Neural cell (in vitro differentiated cells): Measurements from ENCODE around the gene CPT2. TPM values are rescaled to one million over a fixed set of nuclear protein-coding genes. Genes with fewer than 3 reads are reported as not detected.

Experiments used
- H2AFZ ChIP-seq: fragments of 200-600, 300-800 bp; sonication (generic), shearing (Covaris generic); 2 replicates; pipeline ENCODE4 v1.6.0; 2014; ENCODE audit warnings: low read depth, mild to moderate bottlenecking, antibody characterized with exemption, low read length, moderate library complexity
- H3F3A ChIP-seq: fragments of 200-600 bp; shearing (Covaris generic); 2 replicates; pipeline ENCODE4 v1.6.1; 2016; ENCODE audit warnings: mild to moderate bottlenecking, moderate library complexity, mixed read lengths, antibody characterized with exemption, low read length; ENCODE audit not compliant: insufficient read depth, poor library complexity, severe bottlenecking
- H3K27ac ChIP-seq: fragments of 200-600, 300-800 bp; sonication (generic), shearing (Covaris generic); 2 replicates; pipeline ENCODE4 v1.5.1; 2014; ENCODE audit warnings: mild to moderate bottlenecking, low read length, moderate library complexity
- H3K27me3 ChIP-seq: fragments of 300-800, 200-600 bp; sonication (generic), shearing (Covaris generic); 2 replicates; pipeline ENCODE4 v1.6.0; 2014; ENCODE audit warnings: mild to moderate bottlenecking, low read depth, low read length, moderate library complexity; ENCODE audit not compliant: insufficient read depth
- H3K36me3 ChIP-seq: fragments of 300-800, 200-600 bp; sonication (generic), shearing (Covaris generic); 2 replicates; pipeline ENCODE4 v1.5.1; 2014; ENCODE audit warnings: mild to moderate bottlenecking, antibody characterized with exemption, low read length, moderate library complexity; ENCODE audit not compliant: insufficient read depth
- H3K4me2 ChIP-seq: fragments of 300-800, 200-600 bp; sonication (generic), shearing (Covaris generic); 2 replicates; pipeline ENCODE4 v1.6.0; 2014; ENCODE audit warnings: mild to moderate bottlenecking, low read length
- H3K4me3 ChIP-seq: fragments of 300-800, 200-600 bp; sonication (generic), shearing (Covaris generic); 2 replicates; pipeline ENCODE4 v1.5.1; 2014; ENCODE audit warnings: mild to moderate bottlenecking, low read length, moderate library complexity
- H3K79me2 ChIP-seq: fragments of 200-600 bp; shearing (Covaris generic); replicated peaks from 2 replicates; pipeline ENCODE4 v1.6.0; 2014; ENCODE audit warnings: mild to moderate bottlenecking, low read length, moderate library complexity; ENCODE audit not compliant: insufficient read depth
- H3K9ac ChIP-seq: fragments of 300-800, 200-600 bp; sonication (generic), shearing (Covaris generic); 2 replicates; pipeline ENCODE4 v1.6.1; 2016; ENCODE audit warnings: mild to moderate bottlenecking, low read length, mixed read lengths
- H3K9me2 ChIP-seq: fragments of 200-600 bp; shearing (Covaris generic); 2 replicates; pipeline ENCODE4 v1.6.1; 2016; ENCODE audit warnings: mild to moderate bottlenecking, low read length, mixed read lengths; ENCODE audit not compliant: insufficient read depth
- H3K9me3 ChIP-seq: fragments of 200-600, 300-800 bp; sonication (generic), shearing (Covaris generic); 2 replicates; pipeline ENCODE4 v1.6.1; 2016; ENCODE audit warnings: mild to moderate bottlenecking, mixed run types, low read length, moderate library complexity, mixed read lengths
- H4K20me1 ChIP-seq: fragments of 200-600 bp; shearing (Covaris generic); 2 replicates; pipeline ENCODE4 v1.6.1; 2016; ENCODE audit warnings: mild to moderate bottlenecking, mixed run types; ENCODE audit not compliant: insufficient read depth
- EP300 ChIP-seq: fragments of 450-650 bp; conservative IDR thresholded peaks from 2 replicates; pipeline ENCODE4 v1.6.1; 2014; ENCODE audit warnings: antibody characterized with exemption, mild to moderate bottlenecking, moderate library complexity; ENCODE audit not compliant: poor library complexity, severe bottlenecking
- EZH2 ChIP-seq: fragments of 200-600, 300-800 bp; shearing (Covaris generic), sonication (generic); IDR thresholded peaks from 2 replicates; pipeline ENCODE4 v1.6.1; 2014; ENCODE audit warnings: antibody characterized with exemption, low read length, borderline replicate concordance, mild to moderate bottlenecking; ENCODE audit not compliant: insufficient read depth, poor library complexity, severe bottlenecking
- MXI1 ChIP-seq: fragments of 450-650 bp; conservative IDR thresholded peaks from 2 replicates; pipeline ENCODE4 v1.6.1; 2014; ENCODE audit warnings: antibody characterized with exemption, mild to moderate bottlenecking; ENCODE audit not compliant: poor library complexity, severe bottlenecking
- POLR2AphosphoS5 ChIP-seq: IDR thresholded peaks from 2 replicates; pipeline ENCODE4 v1.6.1; 2012
- RAD21 ChIP-seq: fragments of 450-650 bp; conservative IDR thresholded peaks from 2 replicates; pipeline ENCODE4 v1.6.1; 2014; ENCODE audit warnings: antibody characterized with exemption, mild to moderate bottlenecking, moderate library complexity
- SMC3 ChIP-seq: fragments of 450-650 bp; conservative IDR thresholded peaks from 2 replicates; pipeline ENCODE4 v1.6.1; 2014; ENCODE audit warnings: antibody characterized with exemption, mild to moderate bottlenecking, moderate library complexity; ENCODE audit not compliant: poor library complexity
- TAF1 ChIP-seq: IDR thresholded peaks from 2 replicates; pipeline ENCODE4 v1.6.1; 2012; ENCODE audit warnings: low read depth
- polyA plus RNA-seq: library from polyadenylated mRNA; depleted of rRNA; stranded (reverse); fragments of >200 nt; gene quantifications from 2 replicates; pipeline ENCODE4 v1.2.3, GENCODE V29; 2014
- TF ChIP-seq, protein P1 (sequence below): IDR thresholded peaks from 2 replicates; pipeline ENCODE4 v1.6.1; 2012; ENCODE audit warnings: borderline replicate concordance
- TF ChIP-seq, protein P2 (sequence below): fragments of 450-650 bp; IDR thresholded peaks from 2 replicates; pipeline ENCODE4 v1.5.1; 2014; ENCODE audit warnings: antibody characterized with exemption, mild to moderate bottlenecking, moderate library complexity; ENCODE audit not compliant: poor library complexity, severe bottlenecking

The CPT2 gene
- polyA plus RNA-seq, 1 donor from 2014 or later, result 5.3 TPM

DNA sequence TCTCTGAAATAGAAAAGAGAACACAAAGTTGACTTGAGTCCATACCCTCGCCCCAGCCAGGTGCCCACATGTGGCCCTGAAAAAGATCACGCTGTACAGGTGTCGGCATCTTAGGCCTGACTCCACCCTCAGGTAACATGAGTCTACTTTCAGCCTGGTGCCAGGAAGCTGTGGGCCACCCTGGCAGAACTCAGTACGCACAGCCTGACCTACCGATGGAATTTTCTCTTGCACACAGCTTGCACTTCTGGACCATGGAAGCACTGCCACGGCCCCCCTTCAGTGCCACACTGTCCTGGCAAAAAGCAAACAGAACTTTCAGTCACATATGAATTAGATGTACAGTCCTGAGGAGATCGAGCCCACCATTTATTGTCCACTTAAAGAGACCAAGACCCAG, 21.6 kb downstream of the CPT2 start:
- no peak overlapping the region for H3K4me2 ChIP-seq
- H3K9me2 ChIP-seq, result no peaks in the 10 kb centered on the region
- no peak overlapping the region for H2AFZ ChIP-seq
- no peak overlapping the region for H3K9ac ChIP-seq
- no peaks in the 10 kb centered on the region for H3K9me3 ChIP-seq
- no peaks in the 10 kb centered on the region for H3K27me3 ChIP-seq
- no peak overlapping the region for H3K27ac ChIP-seq
- peaks cover 8% of the 10 kb centered on the region for H3K79me2 ChIP-seq
- H3K36me3 ChIP-seq, result no peaks in the 10 kb centered on the region
- no peaks in the 10 kb centered on the region for H4K20me1 ChIP-seq
- TF ChIP-seq RAD21, result no peak
- TF ChIP-seq, protein P1, sequence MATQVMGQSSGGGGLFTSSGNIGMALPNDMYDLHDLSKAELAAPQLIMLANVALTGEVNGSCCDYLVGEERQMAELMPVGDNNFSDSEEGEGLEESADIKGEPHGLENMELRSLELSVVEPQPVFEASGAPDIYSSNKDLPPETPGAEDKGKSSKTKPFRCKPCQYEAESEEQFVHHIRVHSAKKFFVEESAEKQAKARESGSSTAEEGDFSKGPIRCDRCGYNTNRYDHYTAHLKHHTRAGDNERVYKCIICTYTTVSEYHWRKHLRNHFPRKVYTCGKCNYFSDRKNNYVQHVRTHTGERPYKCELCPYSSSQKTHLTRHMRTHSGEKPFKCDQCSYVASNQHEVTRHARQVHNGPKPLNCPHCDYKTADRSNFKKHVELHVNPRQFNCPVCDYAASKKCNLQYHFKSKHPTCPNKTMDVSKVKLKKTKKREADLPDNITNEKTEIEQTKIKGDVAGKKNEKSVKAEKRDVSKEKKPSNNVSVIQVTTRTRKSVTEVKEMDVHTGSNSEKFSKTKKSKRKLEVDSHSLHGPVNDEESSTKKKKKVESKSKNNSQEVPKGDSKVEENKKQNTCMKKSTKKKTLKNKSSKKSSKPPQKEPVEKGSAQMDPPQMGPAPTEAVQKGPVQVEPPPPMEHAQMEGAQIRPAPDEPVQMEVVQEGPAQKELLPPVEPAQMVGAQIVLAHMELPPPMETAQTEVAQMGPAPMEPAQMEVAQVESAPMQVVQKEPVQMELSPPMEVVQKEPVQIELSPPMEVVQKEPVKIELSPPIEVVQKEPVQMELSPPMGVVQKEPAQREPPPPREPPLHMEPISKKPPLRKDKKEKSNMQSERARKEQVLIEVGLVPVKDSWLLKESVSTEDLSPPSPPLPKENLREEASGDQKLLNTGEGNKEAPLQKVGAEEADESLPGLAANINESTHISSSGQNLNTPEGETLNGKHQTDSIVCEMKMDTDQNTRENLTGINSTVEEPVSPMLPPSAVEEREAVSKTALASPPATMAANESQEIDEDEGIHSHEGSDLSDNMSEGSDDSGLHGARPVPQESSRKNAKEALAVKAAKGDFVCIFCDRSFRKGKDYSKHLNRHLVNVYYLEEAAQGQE, result no peak
- TF ChIP-seq, protein P2, sequence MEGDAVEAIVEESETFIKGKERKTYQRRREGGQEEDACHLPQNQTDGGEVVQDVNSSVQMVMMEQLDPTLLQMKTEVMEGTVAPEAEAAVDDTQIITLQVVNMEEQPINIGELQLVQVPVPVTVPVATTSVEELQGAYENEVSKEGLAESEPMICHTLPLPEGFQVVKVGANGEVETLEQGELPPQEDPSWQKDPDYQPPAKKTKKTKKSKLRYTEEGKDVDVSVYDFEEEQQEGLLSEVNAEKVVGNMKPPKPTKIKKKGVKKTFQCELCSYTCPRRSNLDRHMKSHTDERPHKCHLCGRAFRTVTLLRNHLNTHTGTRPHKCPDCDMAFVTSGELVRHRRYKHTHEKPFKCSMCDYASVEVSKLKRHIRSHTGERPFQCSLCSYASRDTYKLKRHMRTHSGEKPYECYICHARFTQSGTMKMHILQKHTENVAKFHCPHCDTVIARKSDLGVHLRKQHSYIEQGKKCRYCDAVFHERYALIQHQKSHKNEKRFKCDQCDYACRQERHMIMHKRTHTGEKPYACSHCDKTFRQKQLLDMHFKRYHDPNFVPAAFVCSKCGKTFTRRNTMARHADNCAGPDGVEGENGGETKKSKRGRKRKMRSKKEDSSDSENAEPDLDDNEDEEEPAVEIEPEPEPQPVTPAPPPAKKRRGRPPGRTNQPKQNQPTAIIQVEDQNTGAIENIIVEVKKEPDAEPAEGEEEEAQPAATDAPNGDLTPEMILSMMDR, result no peak
- no peak for TF ChIP-seq MXI1
- no peak for TF ChIP-seq SMC3
- no peak overlapping the region for H3K4me3 ChIP-seq
- H3F3A ChIP-seq, result no peaks in the 10 kb centered on the region

DNA sequence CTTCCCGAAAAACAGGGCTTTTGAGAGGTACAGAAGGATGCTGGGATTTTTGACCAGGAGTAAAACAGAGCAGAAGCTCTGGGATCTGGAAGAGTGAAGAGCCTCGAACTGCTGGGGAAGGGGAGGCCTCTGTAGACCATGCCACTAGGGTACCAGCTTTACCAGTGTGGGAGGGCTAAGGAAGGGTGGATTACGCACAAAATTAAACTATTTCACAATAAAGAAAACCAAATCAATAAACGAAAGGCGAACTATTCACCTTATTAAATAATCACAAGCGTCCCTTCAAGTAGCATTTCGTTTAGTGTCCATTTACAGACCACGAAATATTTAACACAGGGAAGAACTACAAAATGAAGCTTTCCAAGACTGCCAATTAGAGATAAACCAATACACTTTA, 23.1 kb downstream of the CPT2 start:
- Histone ChIP-seq H3K79me2 (peaks cover 8% of the 10 kb centered on the region), H3K9me3 (no peaks in the 10 kb centered on the region), H3K36me3 (no peaks in the 10 kb centered on the region), H3F3A (no peaks in the 10 kb centered on the region), H3K9me2 (no peaks in the 10 kb centered on the region), H3K27ac (peak overlapping the region; percentile 96), H4K20me1 (no peaks in the 10 kb centered on the region), H3K27me3 (no peaks in the 10 kb centered on the region), H3K4me3 (peak overlapping the region; percentile 81), H3K4me2 (peak overlapping the region; percentile 87), H3K9ac (peak overlapping the region; percentile 95), H2AFZ (peak overlapping the region; percentile 77)
- TF ChIP-seq TAF1 (no peak), POLR2AphosphoS5 (no peak), MXI1 (no peak), SMC3 (no peak), EZH2 (no peak), EP300 (no peak), RAD21 (no peak)
- TF ChIP-seq, protein P2, result no peak
- TF ChIP-seq, protein P1, result no peak
